Fibroblast of gingiva (primary cell): Measurements from ENCODE around the gene AVEN.
"Not testable (repeated sequence)": the region's sequence is repeated elsewhere in the genome, so short reads cannot be mapped to it uniquely, and the experiment has no call there.

ENCODE experiments used
- DNase-seq: peaks from one replicate; pipeline ENCODE4 v3.0.0-alpha.2; 2011; ENCODE audit warnings: low read depth

Gene AVEN, protein sequence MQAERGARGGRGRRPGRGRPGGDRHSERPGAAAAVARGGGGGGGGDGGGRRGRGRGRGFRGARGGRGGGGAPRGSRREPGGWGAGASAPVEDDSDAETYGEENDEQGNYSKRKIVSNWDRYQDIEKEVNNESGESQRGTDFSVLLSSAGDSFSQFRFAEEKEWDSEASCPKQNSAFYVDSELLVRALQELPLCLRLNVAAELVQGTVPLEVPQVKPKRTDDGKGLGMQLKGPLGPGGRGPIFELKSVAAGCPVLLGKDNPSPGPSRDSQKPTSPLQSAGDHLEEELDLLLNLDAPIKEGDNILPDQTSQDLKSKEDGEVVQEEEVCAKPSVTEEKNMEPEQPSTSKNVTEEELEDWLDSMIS

DNA sequence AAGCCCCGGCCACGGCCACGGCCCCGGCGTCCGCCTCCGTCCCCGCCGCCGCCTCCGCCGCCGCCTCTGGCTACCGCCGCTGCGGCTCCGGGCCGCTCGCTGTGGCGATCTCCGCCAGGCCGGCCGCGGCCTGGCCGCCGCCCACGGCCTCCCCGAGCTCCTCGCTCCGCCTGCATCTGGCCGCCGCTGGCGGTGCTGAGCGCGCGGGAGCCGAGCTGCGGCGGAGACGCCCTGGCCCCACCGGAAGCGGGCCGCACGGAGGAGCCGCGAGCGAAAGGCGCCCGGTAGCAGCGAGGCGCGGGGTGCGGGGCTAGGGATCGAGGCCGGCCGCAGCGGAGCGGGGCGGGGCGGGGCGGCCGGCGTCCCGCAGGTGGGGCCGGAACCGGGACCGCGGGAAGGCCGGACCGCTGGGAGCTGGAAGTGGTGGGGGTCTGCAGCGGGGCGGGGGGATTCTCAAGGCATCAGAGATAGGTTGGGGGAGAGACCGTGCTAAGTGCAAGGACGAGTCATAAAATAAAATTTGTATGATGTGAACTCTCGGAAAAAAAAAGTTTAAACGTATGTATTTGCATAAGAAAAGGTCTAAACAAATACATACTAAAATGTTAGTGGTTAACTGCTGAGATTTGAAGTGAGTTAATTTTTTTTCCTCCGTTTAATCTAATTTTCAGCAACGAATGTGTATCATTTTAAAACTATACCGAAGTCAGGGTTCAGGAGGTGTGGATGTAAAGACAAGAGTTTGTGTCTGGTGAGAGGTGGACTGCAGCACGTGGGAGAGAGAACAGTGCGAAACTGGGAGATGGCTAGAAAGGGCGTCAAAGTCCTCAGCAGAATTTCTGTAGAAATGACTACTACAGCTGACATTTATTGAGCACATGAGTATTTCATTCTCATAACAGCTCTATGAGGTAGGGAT, at the start of gene AVEN:
Gene AVEN, minus strand, starts transcription at position 334 of the 919 bp plus-strand sequence. Its CDS starts 158 bp downstream, at position 176.
- DNase-seq: peak; percentile 48

DNA sequence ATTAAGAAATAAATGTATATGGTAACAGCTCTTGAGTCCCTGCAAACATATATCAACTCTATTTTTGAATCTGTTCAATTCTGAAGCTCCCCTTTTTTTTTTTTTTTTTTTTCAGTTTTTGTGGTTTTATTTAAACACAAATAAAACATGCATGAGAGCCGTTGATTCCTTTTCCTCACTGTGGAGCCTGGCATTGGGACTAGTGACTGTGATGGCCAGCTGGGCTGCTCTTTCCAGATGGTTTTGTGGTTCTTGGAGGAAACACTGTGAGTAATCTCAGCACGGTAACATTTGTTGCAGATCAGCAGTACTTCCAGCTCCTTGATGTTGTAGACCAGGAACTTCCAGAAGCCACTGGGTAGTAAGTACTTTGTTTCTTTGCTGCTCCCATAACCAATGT, 46.7 kb upstream of the AVEN start:
- DNase-seq: peak; percentile 36

DNA sequence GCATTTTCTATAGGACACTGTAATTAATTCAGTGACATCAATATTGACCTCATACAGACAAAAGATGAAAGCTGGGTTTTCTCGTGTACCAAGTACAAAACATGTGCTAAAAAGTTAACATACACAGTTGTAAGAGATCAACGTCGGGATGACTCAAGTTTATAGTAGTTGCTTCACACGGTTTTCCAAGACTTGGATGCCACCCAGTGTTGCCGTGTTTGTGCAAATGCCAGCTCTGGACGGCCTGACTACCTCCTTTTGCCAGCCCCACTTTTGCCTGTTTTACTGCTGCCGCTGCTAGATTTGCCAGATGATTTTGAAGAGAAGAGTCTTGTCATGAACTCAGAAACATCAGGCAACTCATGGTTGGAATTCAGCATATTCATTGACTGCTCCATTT, 45.1 kb upstream of the AVEN start:
- DNase-seq: peak; percentile 82

DNA sequence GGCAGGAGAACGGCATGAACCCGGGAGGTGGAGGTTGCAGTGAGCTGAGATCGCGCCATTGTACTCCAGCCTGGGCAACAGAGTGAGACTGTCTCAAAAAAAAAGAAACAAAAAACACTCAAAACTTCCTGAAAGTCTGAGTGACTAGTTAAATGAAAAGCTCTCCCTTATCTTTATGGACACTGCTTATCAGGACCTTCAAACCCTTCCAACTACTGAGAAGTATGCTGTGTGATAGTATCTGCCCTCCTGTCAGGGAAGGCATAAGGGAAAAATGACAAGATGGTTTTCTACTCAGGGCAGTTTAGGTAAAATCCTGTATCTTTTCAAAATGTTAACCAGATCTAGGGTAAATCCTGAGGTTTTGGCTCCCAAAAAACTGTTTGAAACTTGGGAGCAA, 40.9 kb upstream of the AVEN start:
- DNase-seq: no peak

DNA sequence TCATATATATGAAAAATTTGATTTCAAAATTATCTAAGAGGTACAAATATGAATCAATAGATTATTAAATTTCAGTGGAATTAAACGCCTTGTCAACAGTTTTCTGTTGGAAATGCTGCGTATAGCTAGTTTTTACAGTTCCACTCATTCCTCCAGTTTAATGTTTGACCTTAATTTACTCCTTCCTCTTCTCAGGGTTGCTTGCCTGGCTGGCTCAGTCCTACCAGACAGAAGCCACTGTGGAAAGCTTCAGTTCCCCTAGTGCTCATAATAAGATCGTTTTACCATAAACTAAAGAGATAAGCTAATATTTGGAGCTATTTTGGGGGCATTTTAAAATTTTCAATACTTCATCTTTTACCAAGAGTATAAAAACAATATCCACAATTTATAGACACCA, 39.9 kb upstream of the AVEN start:
- DNase-seq: no peak

DNA sequence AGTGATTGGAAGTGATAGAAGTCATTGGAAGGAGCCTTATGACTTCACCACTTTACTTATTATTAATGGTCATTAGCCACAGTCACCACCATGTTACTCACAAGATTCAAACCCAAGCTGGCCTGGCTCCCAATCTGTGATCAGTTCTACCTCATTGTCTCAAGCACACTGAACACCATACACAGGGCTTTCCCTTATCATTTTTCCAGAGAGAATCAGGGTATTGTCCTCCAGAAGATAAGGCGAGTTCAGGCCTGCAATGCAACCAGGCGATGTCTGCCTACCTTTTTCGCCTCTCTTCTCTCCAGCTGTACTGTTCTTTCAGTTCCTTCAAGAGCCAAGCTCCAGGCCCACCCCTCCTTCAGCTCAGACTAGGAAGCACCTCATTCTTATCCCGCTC, 37.8 kb upstream of the AVEN start:
- DNase-seq: no peak

DNA sequence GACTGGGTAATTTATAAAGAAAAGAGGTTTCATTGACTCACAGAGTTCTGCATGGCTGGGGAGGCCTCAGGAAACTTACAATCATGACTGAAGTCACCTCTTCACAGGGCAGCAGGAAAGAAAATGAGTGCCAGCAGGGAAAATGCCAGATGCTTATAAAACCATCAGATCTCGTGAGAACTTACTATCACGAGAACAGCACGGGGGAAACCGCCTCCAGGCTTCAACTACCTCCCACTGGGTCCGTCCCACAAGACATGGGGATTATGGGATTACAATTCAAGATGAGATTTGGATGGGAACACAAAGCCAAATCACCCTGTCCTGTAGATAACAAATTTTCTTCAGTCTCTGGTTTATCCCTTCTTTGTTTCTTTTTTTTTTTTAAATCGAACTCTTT, 31.0 kb upstream of the AVEN start:
- DNase-seq: no peak

DNA sequence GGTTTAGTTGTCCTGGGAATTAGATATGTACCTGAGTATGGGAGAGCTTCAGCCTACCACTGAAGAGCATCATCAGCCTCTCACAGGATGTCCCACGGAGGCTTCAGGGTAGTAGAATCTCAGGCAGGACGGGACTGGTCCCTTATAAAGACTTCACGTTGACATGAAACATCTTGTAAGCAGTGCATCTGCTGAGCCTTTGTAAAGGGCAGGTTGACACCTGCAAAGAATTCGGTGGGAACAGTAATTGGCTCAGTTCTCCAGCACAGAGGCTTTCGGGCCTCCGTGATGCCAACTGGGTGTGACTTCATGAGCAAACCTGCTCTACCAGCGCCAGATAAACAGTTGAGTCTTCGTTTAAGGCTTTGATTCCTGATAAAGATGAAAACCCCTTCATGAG, 26.9 kb upstream of the AVEN start:
- DNase-seq: no peak

DNA sequence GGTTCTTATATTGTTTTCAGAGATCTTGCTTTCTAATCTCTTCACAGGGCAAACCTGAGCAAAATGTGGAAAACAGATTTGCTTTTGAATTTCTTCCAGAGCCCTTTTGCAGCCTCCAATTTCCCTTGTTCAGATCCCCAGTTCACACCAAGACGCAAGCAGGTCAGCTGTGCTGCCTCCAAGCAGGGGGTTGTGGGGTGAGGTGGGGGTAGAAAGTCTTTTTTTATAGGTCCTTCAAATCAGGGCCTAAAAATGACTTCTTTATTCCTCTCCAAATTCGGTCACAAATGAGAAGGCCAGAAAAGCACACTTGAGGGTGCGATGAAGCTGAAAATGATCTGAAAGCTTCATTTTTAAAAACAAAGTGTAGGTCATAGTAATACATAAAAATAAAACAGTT, 26.3 kb upstream of the AVEN start:
- DNase-seq: no peak

DNA sequence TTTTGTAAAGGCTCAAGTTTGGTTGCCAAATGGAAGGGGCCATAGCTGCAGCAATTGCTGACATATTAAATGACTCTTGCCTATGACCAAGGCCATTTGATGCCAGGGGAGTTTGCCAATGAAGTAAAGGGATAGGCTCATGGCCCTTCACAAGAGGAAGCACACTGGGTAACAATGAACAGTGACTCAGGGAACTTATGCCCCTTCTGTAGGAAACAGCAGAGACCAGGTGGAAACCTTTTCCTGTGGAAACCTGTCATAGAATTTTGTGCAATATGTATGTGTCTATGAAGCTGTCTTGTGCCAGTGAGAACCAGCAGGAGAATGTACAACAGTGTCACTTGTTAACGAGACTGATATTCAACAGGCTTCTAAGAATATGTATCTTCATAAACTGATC, 25.4 kb upstream of the AVEN start:
- no peak for DNase-seq

DNA sequence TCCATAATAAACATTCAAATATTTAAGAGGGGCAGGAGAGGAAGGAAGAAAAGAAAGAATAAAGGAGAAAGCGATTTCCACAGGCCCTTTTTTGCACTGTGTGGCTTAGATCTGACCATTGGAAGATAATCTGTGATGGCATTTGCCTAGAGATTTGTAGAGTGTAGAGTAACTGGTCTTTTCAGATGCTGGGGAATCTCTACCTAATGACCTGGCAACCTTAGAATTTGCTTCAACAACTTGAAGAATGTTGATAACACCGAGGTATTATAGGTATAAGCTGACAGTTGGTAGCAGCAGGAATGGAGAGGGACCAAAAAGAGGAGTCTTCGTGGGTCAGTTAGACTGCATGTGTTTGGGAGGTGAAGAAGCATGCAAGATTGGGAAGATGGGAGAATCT, 20.9 kb upstream of the AVEN start:
- no peak for DNase-seq

DNA sequence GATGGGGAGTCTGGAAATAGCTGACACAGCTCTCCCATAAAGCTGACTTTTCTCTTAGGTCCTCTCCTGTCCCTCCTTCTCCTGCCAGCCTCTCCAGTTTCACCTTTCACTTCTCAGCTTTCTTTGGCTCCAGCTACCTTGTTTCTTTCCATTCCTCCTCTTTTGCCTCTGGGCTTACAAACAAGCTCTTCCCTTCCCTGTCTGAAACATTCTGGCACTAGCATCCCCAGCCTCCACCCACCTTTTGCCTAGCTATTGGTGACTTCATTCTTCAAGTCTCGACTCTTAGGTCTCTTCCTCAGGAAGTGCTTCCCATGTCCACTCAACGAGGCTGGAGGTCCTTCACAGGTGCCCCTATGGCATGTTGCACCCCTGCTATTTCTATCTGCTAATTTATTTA, 20.5 kb upstream of the AVEN start:
- DNase-seq: no peak

DNA sequence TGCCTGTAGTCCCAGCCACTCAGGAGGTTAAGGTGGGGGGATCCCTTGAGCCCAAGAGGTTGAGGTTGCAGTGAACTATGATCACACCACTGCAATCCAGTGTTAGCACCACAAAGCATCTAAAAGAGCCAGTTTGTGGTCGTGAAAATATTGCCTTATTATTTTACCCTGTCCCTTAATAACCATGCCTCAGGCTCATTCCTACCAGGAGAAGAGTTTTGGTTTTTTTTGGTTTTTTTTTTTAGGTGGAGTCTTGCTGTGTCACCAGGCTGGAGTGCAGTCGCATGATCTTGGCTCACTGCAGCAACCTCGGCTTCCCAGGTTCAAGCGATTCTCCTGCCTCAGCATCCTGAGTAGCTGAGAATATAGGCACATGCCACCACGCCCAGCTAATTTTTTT, 17.9 kb upstream of the AVEN start:
- DNase-seq: no peak

DNA sequence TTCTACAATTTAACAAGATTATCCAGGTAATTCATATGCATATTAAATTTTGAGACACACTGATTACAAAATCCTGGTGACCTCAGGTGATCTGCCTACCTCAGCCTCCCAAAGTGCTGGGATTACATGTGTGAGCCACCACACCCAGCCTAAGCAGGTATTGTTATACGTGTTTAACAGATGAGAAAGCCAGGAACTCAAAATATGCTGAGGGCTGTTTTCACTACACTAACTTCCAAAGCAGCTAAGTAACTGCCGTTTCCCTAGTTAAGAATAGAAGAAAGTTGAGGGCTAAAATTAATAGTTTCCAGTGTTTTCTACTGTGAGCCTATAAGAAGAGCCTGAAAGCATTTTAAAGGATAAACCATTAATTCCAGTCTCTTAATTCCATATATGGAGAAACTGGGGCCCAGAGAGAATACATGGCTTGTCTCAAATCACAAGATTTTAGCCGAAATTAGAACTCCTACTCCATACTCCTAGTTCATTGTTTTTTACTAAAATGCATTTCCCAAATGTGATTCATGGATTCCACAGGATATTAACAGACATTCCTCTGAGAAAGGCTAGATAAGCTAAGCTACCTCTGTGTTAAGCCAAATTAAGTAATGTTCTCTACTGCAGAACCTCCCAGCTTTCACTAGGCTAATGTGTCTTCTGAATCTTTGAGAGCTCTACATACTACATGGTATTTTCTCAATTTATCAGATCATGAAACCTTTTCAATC, 17.0 kb upstream of the AVEN start:
- DNase-seq: peak; percentile 27

DNA sequence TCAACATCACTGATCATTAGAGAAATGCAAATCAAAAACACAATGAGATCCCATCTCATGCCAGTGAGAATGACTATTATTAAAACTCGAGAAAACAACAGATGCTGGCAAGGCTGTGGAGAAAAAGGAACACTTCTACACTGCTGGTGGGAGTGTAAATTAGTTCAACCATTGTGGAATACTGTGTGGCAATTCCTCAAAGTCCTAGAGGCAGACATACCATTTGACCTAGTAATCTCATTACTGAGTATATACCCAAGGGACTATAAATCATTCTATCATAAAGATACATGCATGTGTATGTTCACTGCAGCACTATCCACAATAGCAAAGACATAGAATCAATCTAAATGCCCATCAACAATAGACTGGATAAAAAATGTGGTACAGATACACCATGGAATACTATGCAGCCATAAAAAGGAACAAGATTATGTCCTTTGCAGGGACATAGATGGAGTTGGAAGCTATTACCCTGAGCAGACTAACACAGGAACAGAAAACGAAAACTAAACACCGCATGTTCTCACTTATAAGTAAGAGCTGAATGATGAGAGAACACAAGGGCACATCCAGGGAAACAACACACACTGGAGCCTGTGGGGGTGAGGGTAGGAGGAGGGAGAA, 15.2 kb upstream of the AVEN start:
- no peak for DNase-seq

DNA sequence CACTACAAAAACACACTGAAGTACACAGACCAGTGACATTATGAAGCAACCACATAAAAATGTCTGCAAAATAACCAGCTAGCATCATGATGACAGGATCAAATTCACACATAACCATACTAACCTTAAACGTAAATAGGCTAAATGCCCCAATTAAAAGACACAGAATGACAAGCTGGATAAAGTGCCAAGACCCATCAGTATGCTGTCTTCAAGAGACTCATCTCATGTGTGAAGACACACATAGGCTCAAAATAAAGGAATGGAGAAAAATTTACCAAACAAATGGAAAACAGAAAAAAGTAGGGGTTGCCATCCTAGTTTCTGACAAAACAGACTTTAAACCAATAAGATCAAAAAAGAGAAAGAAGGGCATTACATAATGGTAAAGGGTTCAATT, 11.4 kb upstream of the AVEN start:
- DNase-seq: not testable (repeated sequence)

DNA sequence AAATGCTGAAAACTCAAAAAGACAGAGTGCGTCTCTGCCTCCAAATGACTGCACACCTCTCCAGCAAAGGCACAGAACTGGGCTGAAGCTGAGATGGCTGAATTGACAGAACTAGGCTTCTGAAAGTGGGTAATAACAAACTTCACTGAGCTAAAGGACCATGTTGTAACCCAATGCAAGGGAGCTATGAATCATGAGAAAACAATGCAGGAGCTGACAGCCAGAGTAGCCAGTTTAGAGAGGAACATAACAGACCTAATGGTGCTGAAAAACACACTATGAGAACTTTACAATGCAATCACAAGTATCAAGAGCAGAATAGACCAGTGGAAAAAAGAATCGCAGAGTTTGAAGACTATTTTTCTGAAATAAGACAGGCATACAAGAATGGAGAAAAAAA, 10.1 kb upstream of the AVEN start:
- DNase-seq: peak; percentile 73

DNA sequence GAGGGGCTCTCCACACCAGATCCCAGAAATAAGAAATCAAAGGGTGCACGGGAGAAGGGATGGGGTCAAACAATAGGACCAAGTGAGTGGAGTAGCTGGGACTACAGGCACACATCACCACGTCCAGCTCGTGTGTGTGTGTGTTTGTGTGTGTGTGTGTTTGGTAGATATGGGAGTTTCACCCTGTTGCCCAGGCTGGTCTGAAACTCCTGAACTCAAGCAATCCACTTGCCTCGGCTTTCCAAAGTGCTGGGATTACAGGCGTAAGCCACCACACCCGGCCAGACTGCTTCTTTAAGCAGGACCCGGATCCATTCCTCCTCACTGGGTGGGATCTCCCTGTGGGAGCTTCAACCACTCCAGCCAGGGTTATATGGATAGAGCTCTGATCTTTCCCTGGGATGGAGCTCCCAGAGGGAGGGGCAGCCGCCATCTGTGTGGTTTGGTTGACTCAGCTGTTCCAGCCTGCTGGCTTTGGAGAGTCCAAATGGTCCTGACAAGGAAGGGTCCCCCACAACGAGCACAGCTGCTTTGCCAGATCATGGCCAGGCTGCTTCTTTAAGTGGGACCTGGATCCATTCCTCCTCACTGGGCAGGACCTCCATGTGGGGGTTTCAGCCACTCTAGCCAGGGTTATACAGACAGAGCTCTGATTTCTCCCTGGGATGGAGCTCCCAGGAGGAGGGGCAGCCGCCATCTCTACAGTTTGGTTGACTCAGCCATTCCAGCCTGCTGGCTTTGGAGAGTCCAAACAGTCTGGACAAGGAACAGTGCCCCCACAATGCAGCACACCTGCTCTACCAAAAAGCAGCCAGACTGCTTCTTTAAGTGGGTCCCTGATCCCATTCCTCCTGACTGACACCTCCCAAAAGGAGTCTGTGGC, 9.1 kb upstream of the AVEN start:
- DNase-seq: no peak

DNA sequence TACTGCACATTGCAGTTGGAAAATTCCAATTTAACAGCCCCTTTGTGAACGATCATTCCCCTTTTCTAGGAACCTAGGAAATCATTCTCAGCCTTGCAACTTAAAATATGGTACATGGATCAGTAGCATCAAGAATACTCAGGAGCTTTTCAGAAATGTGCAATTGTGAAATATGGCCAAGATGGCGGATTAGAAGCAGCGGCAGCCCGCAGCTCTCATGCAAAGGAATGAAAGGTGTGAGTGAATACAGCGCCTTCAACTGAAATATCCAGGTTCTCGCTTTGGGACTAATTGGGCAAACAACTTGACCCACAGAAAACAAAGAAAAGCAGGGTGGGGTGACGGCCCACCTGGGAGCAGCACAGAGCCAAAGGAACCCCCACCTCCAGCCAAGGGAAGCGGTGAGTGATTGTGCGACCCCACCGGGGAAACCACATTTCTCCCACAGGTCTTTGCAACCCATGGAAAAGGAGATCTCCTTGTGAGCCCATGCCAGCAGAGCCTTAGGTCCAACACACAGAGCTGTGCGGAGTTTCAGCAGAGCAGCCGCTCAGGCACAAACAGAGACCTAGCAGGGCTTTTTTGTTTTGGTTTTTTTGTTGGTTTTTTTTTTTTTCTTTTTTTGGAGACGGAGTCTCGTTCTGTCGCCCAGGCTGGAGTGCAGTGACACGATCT, 7.6 kb upstream of the AVEN start:
- DNase-seq: no peak

DNA sequence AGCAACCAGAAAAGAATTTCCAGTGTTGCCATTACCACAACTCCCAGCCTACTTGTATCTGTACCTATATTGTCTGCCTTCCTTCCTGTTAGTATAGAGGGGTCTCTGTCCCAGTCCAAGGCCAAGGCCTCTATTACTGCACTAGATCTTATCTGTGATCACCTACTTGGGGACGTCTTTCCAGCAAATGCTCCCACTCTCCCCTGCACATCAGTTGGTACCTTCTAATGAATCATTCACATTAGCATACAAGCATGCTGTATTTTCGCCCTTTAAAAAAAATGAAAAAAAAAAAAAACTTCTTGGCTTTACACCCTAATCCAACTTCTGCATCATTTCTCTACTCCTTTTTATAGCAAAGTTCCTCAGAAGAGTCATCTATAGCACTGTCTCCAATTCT, 4.8 kb upstream of the AVEN start:
- DNase-seq: no peak

DNA sequence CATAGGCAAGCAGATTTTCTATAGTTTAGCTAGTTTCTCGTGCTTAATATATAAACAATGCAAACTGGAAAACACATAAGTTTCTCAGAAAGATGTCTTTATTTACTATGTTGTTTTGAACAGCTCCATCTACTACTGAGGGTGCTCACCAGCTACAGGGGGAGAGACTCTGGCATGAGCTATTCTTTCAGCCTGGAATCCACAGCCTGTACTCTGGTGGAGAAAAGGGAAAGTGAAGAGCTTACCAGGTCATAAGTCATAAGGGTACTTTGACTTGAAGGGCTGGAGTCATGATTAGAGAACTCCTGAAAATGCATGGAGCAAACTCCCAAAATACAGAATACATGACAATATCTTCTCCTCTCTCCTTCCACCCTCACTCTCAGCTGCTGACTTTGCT, 4.4 kb upstream of the AVEN start:
- DNase-seq: no peak
